ENCODE results near the gene SLC9C1. TPM values are rescaled to one million over a fixed set of nuclear protein-coding genes. Genes with fewer than 3 reads are reported as not detected.

Gene SLC9C1
- total RNA-seq, 1 donor from 2014 or later: 2.2 TPM

DNA sequence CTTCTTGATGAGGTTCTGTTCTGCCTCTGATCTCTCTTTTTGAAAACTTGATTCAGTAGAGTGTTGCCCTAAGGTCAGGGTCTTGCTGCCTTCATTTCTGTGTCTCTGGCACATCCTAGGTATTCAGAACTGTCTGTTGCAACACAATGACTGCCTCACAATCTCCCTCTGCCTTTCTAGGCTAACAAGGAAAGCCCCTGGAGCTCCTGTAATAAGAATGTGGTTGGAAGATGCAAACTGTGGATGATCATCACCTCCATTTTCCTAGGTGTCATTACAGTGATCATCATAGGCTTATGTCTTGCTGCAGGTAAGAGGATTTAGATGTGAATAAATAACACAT lies 200.9 kb downstream of the SLC9C1 start:
- TF ChIP-seq, protein P1, sequence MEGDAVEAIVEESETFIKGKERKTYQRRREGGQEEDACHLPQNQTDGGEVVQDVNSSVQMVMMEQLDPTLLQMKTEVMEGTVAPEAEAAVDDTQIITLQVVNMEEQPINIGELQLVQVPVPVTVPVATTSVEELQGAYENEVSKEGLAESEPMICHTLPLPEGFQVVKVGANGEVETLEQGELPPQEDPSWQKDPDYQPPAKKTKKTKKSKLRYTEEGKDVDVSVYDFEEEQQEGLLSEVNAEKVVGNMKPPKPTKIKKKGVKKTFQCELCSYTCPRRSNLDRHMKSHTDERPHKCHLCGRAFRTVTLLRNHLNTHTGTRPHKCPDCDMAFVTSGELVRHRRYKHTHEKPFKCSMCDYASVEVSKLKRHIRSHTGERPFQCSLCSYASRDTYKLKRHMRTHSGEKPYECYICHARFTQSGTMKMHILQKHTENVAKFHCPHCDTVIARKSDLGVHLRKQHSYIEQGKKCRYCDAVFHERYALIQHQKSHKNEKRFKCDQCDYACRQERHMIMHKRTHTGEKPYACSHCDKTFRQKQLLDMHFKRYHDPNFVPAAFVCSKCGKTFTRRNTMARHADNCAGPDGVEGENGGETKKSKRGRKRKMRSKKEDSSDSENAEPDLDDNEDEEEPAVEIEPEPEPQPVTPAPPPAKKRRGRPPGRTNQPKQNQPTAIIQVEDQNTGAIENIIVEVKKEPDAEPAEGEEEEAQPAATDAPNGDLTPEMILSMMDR (IDR thresholded peaks at IDR 0.05; ENCODE audit: insufficient read depth, low read length, poor library complexity, severe bottlenecking): no peak
- Histone ChIP-seq H3K4me3 (ENCODE audit: low read depth, low read length) (no peak overlapping the region), H3K36me3 (ENCODE audit: control insufficient read depth, insufficient read depth, low read length) (peaks cover 1% of the 10 kb centered on the region), H3K27me3 (ENCODE audit: control insufficient read depth, insufficient read depth, low read length) (no peaks in the 10 kb centered on the region)
- no peak for DNase-seq (ENCODE audit: low read depth)

DNA sequence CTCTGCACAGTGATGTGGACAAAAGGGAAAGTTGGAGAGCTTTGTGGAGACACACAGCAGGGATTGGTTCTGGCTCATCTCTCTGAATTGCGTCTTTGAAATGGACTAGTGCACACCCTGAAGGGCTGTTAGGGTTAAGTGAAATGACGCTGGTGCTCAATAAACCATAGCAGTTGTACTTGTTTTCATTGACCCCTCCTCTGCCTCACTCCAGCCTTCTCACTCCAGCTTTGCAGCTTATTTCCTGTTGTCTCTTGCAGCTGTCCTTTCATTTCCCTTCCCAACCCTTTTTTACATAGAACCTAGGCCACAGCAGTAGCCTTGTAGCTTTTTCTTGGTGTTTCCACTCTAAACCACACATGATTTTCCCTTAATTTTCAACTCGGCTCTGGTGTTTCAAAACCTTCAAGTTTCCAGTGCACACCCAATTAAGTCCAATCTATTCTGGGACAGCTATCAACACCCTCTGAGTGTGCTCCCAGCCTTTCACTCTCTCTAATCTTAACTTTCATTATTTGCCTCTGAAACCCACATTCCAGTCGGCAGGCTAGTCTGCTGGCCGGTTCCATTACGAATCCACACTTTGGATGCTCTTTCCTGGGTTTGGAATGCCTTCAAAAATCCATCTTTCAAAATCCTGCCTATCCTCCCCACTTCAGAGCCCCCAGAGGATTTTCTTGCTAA lies 201.4 kb downstream of the SLC9C1 start:
- TF ChIP-seq, protein P1 (IDR thresholded peaks at IDR 0.05; ENCODE audit: insufficient read depth, low read length, poor library complexity, severe bottlenecking): no peak
- DNase-seq (ENCODE audit: low read depth): no peak
- H3K27me3 ChIP-seq (ENCODE audit: control insufficient read depth, insufficient read depth, low read length): no peaks in the 10 kb centered on the region
- no peak overlapping the region for H3K4me3 ChIP-seq (ENCODE audit: low read depth, low read length)
- peaks cover 1% of the 10 kb centered on the region for H3K36me3 ChIP-seq (ENCODE audit: control insufficient read depth, insufficient read depth, low read length)

DNA sequence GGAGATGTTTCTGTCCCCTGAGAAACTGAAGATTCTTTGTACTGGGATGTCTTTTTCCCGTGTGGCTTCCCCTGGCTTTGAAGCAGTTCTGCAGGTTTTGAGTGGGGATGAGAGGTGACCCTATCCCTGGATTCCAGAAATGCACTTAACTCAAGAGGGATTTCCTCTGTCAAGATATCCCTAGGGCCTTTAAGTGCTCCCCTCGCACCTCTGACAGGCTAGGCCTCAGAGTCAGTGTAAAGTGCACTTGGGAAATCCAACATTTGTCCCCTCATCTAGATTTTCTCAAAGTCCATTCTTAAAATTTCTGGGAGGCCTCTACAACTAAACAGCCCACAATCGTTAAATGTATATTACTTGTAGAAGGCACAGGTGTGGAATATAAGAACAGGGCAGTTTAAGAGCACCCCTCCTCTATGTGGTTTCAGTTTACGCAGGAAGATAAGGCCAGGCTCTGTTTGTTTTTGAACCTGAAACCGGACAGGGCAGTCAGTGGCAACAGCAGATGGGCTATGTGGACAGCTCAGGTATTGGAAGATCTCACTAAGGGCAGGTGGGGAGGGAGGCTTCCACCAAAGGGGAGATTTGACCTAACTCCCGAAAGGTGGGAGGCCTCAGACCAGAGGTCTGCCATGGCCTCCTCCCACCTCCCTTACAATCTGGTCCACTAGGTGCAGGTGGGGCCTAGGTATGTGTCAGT lies 203.0 kb downstream of the SLC9C1 start:
- no peak overlapping the region for H3K4me3 ChIP-seq (ENCODE audit: low read depth, low read length)
- TF ChIP-seq, protein P1 (IDR thresholded peaks at IDR 0.05; ENCODE audit: insufficient read depth, low read length, poor library complexity, severe bottlenecking): no peak

More for the DNA sequence above, 203.0 kb downstream of the SLC9C1 start:
- H3K27me3 ChIP-seq (ENCODE audit: control insufficient read depth, insufficient read depth, low read length): no peaks in the 10 kb centered on the region
- H3K36me3 ChIP-seq (ENCODE audit: control insufficient read depth, insufficient read depth, low read length): peaks cover 1% of the 10 kb centered on the region
- no peak for DNase-seq (ENCODE audit: low read depth)

Other genes with a start within 250 kb of the SLC9C1 start
- gene C3orf52, start 207.8 kb downstream of the SLC9C1 start, total RNA-seq: 42.5 and 42.9 TPM in 2 replicates
- not detected in 2 replicates for gene GCSAM, start 161.0 kb downstream of the SLC9C1 start, total RNA-seq
- gene CD200, start 38.9 kb upstream of the SLC9C1 start, total RNA-seq: 19.2 and 19.3 TPM in 2 replicates
- gene BTLA, start 205.3 kb upstream of the SLC9C1 start, total RNA-seq: not detected in 2 replicates

All from kidney epithelial cell (primary cell).